Astrocyte (in vitro differentiated cells and primary cell): ENCODE results near the gene EPRS1. TPM values are rescaled to one million over a fixed set of nuclear protein-coding genes. Genes with fewer than 3 reads are reported as not detected.

Source experiments
- DNase-seq: peaks from one replicate; pipeline ENCODE4 v3.0.0-alpha.2; 2010; ENCODE audit warnings: low read depth
- FAIRE-seq: peaks from 2 replicates; lab custom pipeline; 2011; peaks lifted over from hg19 to GRCh38; lab: Jason Lieb, UNC
- H2AFZ ChIP-seq: 2 replicates; pipeline ENCODE4 v1.6.0; 2012; ENCODE audit warnings: low read depth, low read length, inconsistent platforms
- H3K27ac ChIP-seq: 2 replicates; pipeline ENCODE4 v1.5.1; 2011; ENCODE audit warnings: low read depth, low read length, inconsistent platforms
- H3K27me3 ChIP-seq: 2 replicates; pipeline ENCODE4 v1.6.0; 2011; ENCODE audit warnings: low read length, inconsistent platforms; ENCODE audit not compliant: insufficient read depth
- H3K36me3 ChIP-seq: 2 replicates; pipeline ENCODE4 v1.5.1; 2011; ENCODE audit warnings: low read length, inconsistent platforms; ENCODE audit not compliant: insufficient read depth
- H3K4me1 ChIP-seq: 2 replicates; pipeline ENCODE4 v1.5.1; 2011; ENCODE audit warnings: low read length, inconsistent platforms; ENCODE audit not compliant: insufficient read depth
- H3K4me2 ChIP-seq: 2 replicates; pipeline ENCODE4 v1.6.0; 2012; ENCODE audit warnings: low read length, inconsistent platforms
- H3K4me3 ChIP-seq: 2 replicates; pipeline ENCODE4 v1.5.1; 2011; ENCODE audit warnings: low read depth, mild to moderate bottlenecking, low read length, inconsistent platforms; ENCODE audit not compliant: insufficient read depth
- H3K79me2 ChIP-seq: 2 replicates; pipeline ENCODE4 v1.6.0; 2012; ENCODE audit warnings: mild to moderate bottlenecking, low read length, inconsistent platforms; ENCODE audit not compliant: insufficient read depth
- H3K9ac ChIP-seq: 2 replicates; pipeline ENCODE4 v1.6.0; 2012; ENCODE audit warnings: mild to moderate bottlenecking, low read length, inconsistent platforms
- H3K9me3 ChIP-seq: 2 replicates; pipeline ENCODE4 v1.5.1; 2012; ENCODE audit warnings: low read depth, mild to moderate bottlenecking, low read length, inconsistent platforms; ENCODE audit not compliant: insufficient read depth
- H4K20me1 ChIP-seq: 2 replicates; pipeline ENCODE4 v1.6.0; 2012; ENCODE audit warnings: low read length, inconsistent platforms; ENCODE audit not compliant: insufficient read depth
- H3K27ac Mint-ChIP-seq: one replicate; pipeline ENCODE4 v1.8.0; 2021; ENCODE audit warnings: mild to moderate bottlenecking, mixed read lengths; ENCODE audit not compliant: unreplicated experiment
- H3K27me3 Mint-ChIP-seq: one replicate; pipeline ENCODE4 v1.8.0; 2021; ENCODE audit warnings: low read depth, mixed read lengths; ENCODE audit not compliant: unreplicated experiment
- H3K36me3 Mint-ChIP-seq: one replicate; pipeline ENCODE4 v1.8.0; 2021; ENCODE audit warnings: low read depth, mixed read lengths; ENCODE audit not compliant: unreplicated experiment
- H3K4me1 Mint-ChIP-seq: one replicate; pipeline ENCODE4 v1.8.0; 2021; ENCODE audit warnings: low read depth, mixed read lengths; ENCODE audit not compliant: unreplicated experiment
- H3K4me3 Mint-ChIP-seq: one replicate; pipeline ENCODE4 v1.8.0; 2021; ENCODE audit warnings: mild to moderate bottlenecking, moderate library complexity, mixed read lengths; ENCODE audit not compliant: unreplicated experiment
- H3K9me3 Mint-ChIP-seq: one replicate; pipeline ENCODE4 v1.8.0; 2021; ENCODE audit warnings: mild to moderate bottlenecking, mixed read lengths; ENCODE audit not compliant: unreplicated experiment
- EZH2 ChIP-seq: IDR thresholded peaks from 2 replicates; pipeline ENCODE4 v1.6.1; 2012; ENCODE audit warnings: mild to moderate bottlenecking, low read length, inconsistent platforms; ENCODE audit not compliant: insufficient read depth
- total RNA-seq: library from RNA; stranded (reverse); gene quantifications from 2 replicates; pipeline ENCODE4 v1.2.1, GENCODE V29; 2021
- TF ChIP-seq, protein P1 (sequence below): IDR thresholded peaks from 2 replicates; pipeline ENCODE4 v1.5.1; 2011; ENCODE audit warnings: low read depth, mild to moderate bottlenecking, inconsistent platforms, low read length, moderate library complexity; ENCODE audit not compliant: insufficient read depth

The EPRS1 gene
- total RNA-seq, 1 donor from 2014 or later = 159 TPM

DNA sequence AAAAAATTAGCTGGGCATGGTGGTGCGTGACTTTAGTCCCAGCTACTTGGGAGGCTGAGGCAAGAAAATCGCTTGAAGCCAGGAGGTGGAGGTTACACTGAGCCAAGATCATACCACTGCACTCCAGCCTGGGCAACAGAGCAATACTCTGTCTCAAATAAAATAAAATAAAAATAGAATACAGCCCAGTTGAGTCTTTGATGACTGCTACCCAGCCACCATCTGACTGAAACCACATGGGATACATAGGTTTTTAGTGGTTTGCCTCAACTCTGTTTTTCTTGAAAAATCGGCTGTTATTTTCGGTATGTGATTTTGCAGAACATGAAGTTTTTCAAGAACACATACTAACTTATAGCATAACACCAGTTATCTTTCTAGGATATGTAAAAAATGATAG lies 46.5 kb downstream of the EPRS1 start:
- no peak overlapping the region for H3K4me3 ChIP-seq
- Mint-ChIP-seq H3K27ac (no peak overlapping the region), H3K27me3 (no peaks in the 10 kb centered on the region), H3K4me3 (no peak overlapping the region), H3K9me3 (no peaks in the 10 kb centered on the region), H3K36me3 (peaks cover 16% of the 10 kb centered on the region), H3K4me1 (peaks cover 4% of the 10 kb centered on the region)
- no peak overlapping the region for H3K27ac ChIP-seq
- H3K36me3 ChIP-seq = peaks cover 44% of the 10 kb centered on the region
- FAIRE-seq (no peak), DNase-seq (no peak)
- no peaks in the 10 kb centered on the region for H3K27me3 ChIP-seq
- H2AFZ ChIP-seq = no peak overlapping the region
- H3K79me2 ChIP-seq = no peaks in the 10 kb centered on the region
- H3K9ac ChIP-seq = no peak overlapping the region
- no peak overlapping the region for H3K4me2 ChIP-seq
- H3K9me3 ChIP-seq = no peaks in the 10 kb centered on the region
- H3K4me1 ChIP-seq = peaks cover 11% of the 10 kb centered on the region
- TF ChIP-seq, protein P1, sequence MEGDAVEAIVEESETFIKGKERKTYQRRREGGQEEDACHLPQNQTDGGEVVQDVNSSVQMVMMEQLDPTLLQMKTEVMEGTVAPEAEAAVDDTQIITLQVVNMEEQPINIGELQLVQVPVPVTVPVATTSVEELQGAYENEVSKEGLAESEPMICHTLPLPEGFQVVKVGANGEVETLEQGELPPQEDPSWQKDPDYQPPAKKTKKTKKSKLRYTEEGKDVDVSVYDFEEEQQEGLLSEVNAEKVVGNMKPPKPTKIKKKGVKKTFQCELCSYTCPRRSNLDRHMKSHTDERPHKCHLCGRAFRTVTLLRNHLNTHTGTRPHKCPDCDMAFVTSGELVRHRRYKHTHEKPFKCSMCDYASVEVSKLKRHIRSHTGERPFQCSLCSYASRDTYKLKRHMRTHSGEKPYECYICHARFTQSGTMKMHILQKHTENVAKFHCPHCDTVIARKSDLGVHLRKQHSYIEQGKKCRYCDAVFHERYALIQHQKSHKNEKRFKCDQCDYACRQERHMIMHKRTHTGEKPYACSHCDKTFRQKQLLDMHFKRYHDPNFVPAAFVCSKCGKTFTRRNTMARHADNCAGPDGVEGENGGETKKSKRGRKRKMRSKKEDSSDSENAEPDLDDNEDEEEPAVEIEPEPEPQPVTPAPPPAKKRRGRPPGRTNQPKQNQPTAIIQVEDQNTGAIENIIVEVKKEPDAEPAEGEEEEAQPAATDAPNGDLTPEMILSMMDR = no peak
- no peak for TF ChIP-seq EZH2
- H4K20me1 ChIP-seq = peaks cover 4% of the 10 kb centered on the region

Other genes with a start within 250 kb of the EPRS1 start
- not detected in 2 replicates for gene SLC30A10, start 117.9 kb downstream of the EPRS1 start, total RNA-seq
- 25.7 and 25.9 TPM in 2 replicates for gene BPNT1, start 43.3 kb upstream of the EPRS1 start, total RNA-seq
- gene IARS2, start 47.6 kb upstream of the EPRS1 start, total RNA-seq = 55.1 and 61.7 TPM in 2 replicates
- 68.1 and 69.6 TPM in 2 replicates for gene RAB3GAP2, start 225.9 kb upstream of the EPRS1 start, total RNA-seq